HG03103 (cell line): Measurements from ENCODE around the gene D2HGDH.
"Not testable (repeated sequence)": the region's sequence is repeated elsewhere in the genome, so short reads cannot be mapped to it uniquely, and the experiment has no call there.

ENCODE experiments used
- ATAC-seq: cut with Tn5 transposase; IDR thresholded peaks from one replicate; pipeline ENCODE4 v1.9.1; 2021; ENCODE audit warnings: low read depth; ENCODE audit not compliant: unreplicated experiment

Gene D2HGDH

GRCh38 chr2:241817126-241817820, 82.8 kb downstream of the D2HGDH start:
- ATAC-seq, result no peak

- ATAC-seq, result not testable (repeated sequence)
Measured at GRCh38 chr2:241817821-241818215, 83.4 kb downstream of the D2HGDH start.
